Hematopoietic multipotent progenitor cell treated with erythropoietin and hydrocortisone succinate and interleukin-3 and kit ligand, for 8 days (in vitro differentiated cells): ENCODE measurements around the gene PHRF1.

Experiments used
- DNase-seq: peaks from one replicate; pipeline ENCODE4 v3.0.0-alpha.2; 2015

The PHRF1 gene

GRCh38 chr11:575996-576768 is at the start of gene PHRF1:
Gene PHRF1, plus strand, starts transcription at chr11:576470. Its CDS starts 5,043 bp downstream, at chr11:581513.
- DNase-seq = peak; percentile 94

GRCh38 chr11:528166-528814 is 48.0 kb upstream of the PHRF1 start:
- no peak for DNase-seq

GRCh38 chr11:528815-529727 is 47.2 kb upstream of the PHRF1 start:
- no peak for DNase-seq

GRCh38 chr11:529728-530411 is 46.4 kb upstream of the PHRF1 start:
- DNase-seq = no peak

- no peak for DNase-seq
These were observed 45.1 kb upstream of the PHRF1 start for GRCh38 chr11:530960-531831.

- no peak for DNase-seq
These were observed 44.2 kb upstream of the PHRF1 start for GRCh38 chr11:531919-532526.

GRCh38 chr11:532527-532985 is 43.7 kb upstream of the PHRF1 start:
- no peak for DNase-seq

GRCh38 chr11:532986-533585 is 43.2 kb upstream of the PHRF1 start:
- no peak for DNase-seq

GRCh38 chr11:533586-534395 is 42.5 kb upstream of the PHRF1 start:
- DNase-seq = no peak

- DNase-seq = peak; percentile 29
These were observed 41.7 kb upstream of the PHRF1 start for GRCh38 chr11:534396-535209.

- DNase-seq = no peak
These were observed 41.1 kb upstream of the PHRF1 start for GRCh38 chr11:535210-535518.

- peak; percentile 93 for DNase-seq
These were observed 40.5 kb upstream of the PHRF1 start, which contains the start of gene HRAS for GRCh38 chr11:535519-536454. Gene HRAS, minus strand, starts transcription at chr11:535576.

- peak; percentile 89 for DNase-seq
These were observed 39.2 kb upstream of the PHRF1 start, which contains the start of gene LRRC56 for GRCh38 chr11:536841-537621. Gene LRRC56, plus strand, starts transcription at chr11:537527. Its CDS starts 3,158 bp downstream, at chr11:540685.

GRCh38 chr11:537622-538430 is 38.4 kb upstream of the PHRF1 start:
- no peak for DNase-seq

- DNase-seq = no peak
These were observed 37.7 kb upstream of the PHRF1 start for GRCh38 chr11:538431-539051.
